Keratinocyte (primary cell): Measurements from ENCODE around the gene NDOR1. TPM values are rescaled to one million over a fixed set of nuclear protein-coding genes. Genes with fewer than 3 reads are reported as not detected.

Source experiments
- DNase-seq: peaks from one replicate; pipeline ENCODE4 v3.0.0-alpha.2; 2011; ENCODE audit warnings: low read depth, missing footprints, low spot score
- FAIRE-seq: peaks from 2 replicates; lab custom pipeline; 2011; peaks lifted over from hg19 to GRCh38; lab: Jason Lieb, UNC
- H2AFZ ChIP-seq: 2 replicates; pipeline ENCODE4 v1.6.0; 2012; ENCODE audit warnings: low read length, control low read depth, inconsistent platforms; ENCODE audit not compliant: control insufficient read depth
- H3K27ac ChIP-seq: 2 replicates; pipeline ENCODE4 v1.5.1; 2011; ENCODE audit warnings: low read length; ENCODE audit not compliant: control insufficient read depth, insufficient read depth
- H3K27me3 ChIP-seq: 3 replicates; pipeline ENCODE4 v1.6.0; 2011; ENCODE audit warnings: low read length; ENCODE audit not compliant: control insufficient read depth, insufficient read depth; ENCODE audit errors: extremely low read depth
- H3K36me3 ChIP-seq, 2 experiments: 2 replicates in 1 of 2; 3 replicates in 1 of 2; pipeline ENCODE4 v1.5.1; 2011; ENCODE audit warnings: low read length in 2 of 2, mild to moderate bottlenecking in 1 of 2; ENCODE audit not compliant: control insufficient read depth in 2 of 2, insufficient read depth in 2 of 2; ENCODE audit errors: extremely low read depth in 1 of 2
- H3K4me1 ChIP-seq: 3 replicates; pipeline ENCODE4 v1.5.1; 2011; ENCODE audit warnings: low read length; ENCODE audit not compliant: control insufficient read depth, insufficient read depth; ENCODE audit errors: extremely low read depth
- H3K4me2 ChIP-seq: 3 replicates; pipeline ENCODE4 v1.6.0; 2011; ENCODE audit warnings: low read depth, low read length; ENCODE audit not compliant: control insufficient read depth, insufficient read depth; ENCODE audit errors: extremely low read depth
- H3K4me3 ChIP-seq, 3 experiments: fragments of 200-600 bp in 1 of 3; sonication (generic) in 1 of 3; 2 replicates in 2 of 3; 3 replicates in 1 of 3; pipeline ENCODE4 v1.5.1; 2011 to 2016; ENCODE audit warnings: low read length in 3 of 3, mild to moderate bottlenecking in 3 of 3, control low read depth in 2 of 3, inconsistent platforms in 1 of 3, low read depth in 1 of 3, mixed read lengths in 1 of 3, mixed run types in 1 of 3, moderate library complexity in 1 of 3; ENCODE audit not compliant: control insufficient read depth in 2 of 3, insufficient read depth in 2 of 3; ENCODE audit errors: extremely low read depth in 1 of 3
- H3K79me2 ChIP-seq: 2 replicates; pipeline ENCODE4 v1.6.0; 2012; ENCODE audit warnings: low read length; ENCODE audit not compliant: control insufficient read depth, insufficient read depth
- H3K9ac ChIP-seq: 3 replicates; pipeline ENCODE4 v1.6.0; 2011; ENCODE audit warnings: low read length; ENCODE audit not compliant: control insufficient read depth, insufficient read depth; ENCODE audit errors: extremely low read depth
- H3K9me1 ChIP-seq: 3 replicates; pipeline ENCODE4 v1.6.0; 2011; ENCODE audit warnings: low read length; ENCODE audit not compliant: control insufficient read depth, insufficient read depth; ENCODE audit errors: extremely low read depth
- H3K9me3 ChIP-seq: 2 replicates; pipeline ENCODE4 v1.5.1; 2012; ENCODE audit warnings: low read depth, low read length; ENCODE audit not compliant: control insufficient read depth
- H4K20me1 ChIP-seq: 3 replicates; pipeline ENCODE4 v1.6.0; 2011; ENCODE audit warnings: low read length; ENCODE audit not compliant: control insufficient read depth, insufficient read depth; ENCODE audit errors: extremely low read depth
- CTCF ChIP-seq, 3 experiments: IDR thresholded peaks in 1 of 3; conservative IDR thresholded peaks in 1 of 3; optimal IDR thresholded peaks in 1 of 3; 2 replicates in 2 of 3; 3 replicates in 1 of 3; pipeline versions ENCODE3 to v1.5.1; 2011; ENCODE audit warnings: low read length in 3 of 3, mild to moderate bottlenecking in 3 of 3, moderate library complexity in 2 of 3, control low read depth in 1 of 3, inconsistent platforms in 1 of 3; ENCODE audit not compliant: insufficient read depth in 2 of 3; ENCODE audit errors: extremely low read depth in 1 of 3
- EZH2 ChIP-seq: IDR thresholded peaks from one replicate; pipeline ENCODE4 v1.6.1; 2012; ENCODE audit warnings: inconsistent platforms, mild to moderate bottlenecking, low read length, moderate library complexity
- dilution Hi-C: fragments of 300-500 bp; cut with MboI; formaldehyde crosslinking; loops from one replicate; pipeline ENCODE4 v1.7.0; 2020; ENCODE audit warnings: low sequenced_read_pairs; ENCODE audit not compliant: extremely low pct_ligation_motif_present
- polyA plus RNA-seq, 5 experiments: library from polyadenylated mRNA; depleted of rRNA in 3 of 5; stranded (reverse) in 3 of 5; stranded (forward) in 1 of 5; unstranded in 1 of 5; fragments of >200 nt; gene quantifications; 1 replicate in 1 of 5; 2 replicates in 3 of 5; 3 replicates in 1 of 5; pipeline versions ENCODE4 v1.2.1 to v1.2.3, GENCODE V29; 2011 to 2012; ENCODE audit warnings: missing spikeins in 2 of 5, low read depth in 1 of 5, low replicate concordance in 1 of 5

Gene NDOR1
- polyA plus RNA-seq, 1 donor (not counting 4 experiments of a cell fraction or from before 2014, with no cell fraction given): 3.9 TPM

- no peaks in the 10 kb centered on the region for H4K20me1 ChIP-seq
- peaks cover 8 to 22% of the 10 kb centered on the region in 2 experiments for H3K36me3 ChIP-seq
- H3K4me1 ChIP-seq: peaks cover 15% of the 10 kb centered on the region
- no peaks in the 10 kb centered on the region for H3K9me3 ChIP-seq
- H3K27ac ChIP-seq: peak within 1 kb of the TSS; percentile 58
- peaks cover 26% of the 10 kb centered on the region for H3K79me2 ChIP-seq
- H3K9ac ChIP-seq: peak within 1 kb of the TSS; percentile 83
- DNase-seq (no peak), FAIRE-seq (no peak)
- dilution Hi-C loops: no loop called here
- H3K9me1 ChIP-seq: no peaks in the 10 kb centered on the region
- peak within 1 kb of the TSS; percentile 93 for H3K4me2 ChIP-seq
- peak within 1 kb of the TSS; percentile 81 to 97 (median 84) for H3K4me3 ChIP-seq
- H3K27me3 ChIP-seq: no peaks in the 10 kb centered on the region
- peak in 1 of 3 experiments; percentile 10 for TF ChIP-seq CTCF (optimal IDR thresholded peaks at IDR 0.05 in 1 of 3, IDR thresholded peaks at IDR 0.05 in 1 of 3, conservative IDR thresholded peaks at IDR 0.05 in 1 of 3; ENCODE audit: extremely low read depth in 1 of 3, insufficient read depth in 2 of 3, low read length in 3 of 3)
- no peak for TF ChIP-seq EZH2
- H2AFZ ChIP-seq: peak within 1 kb of the TSS; percentile 95
These were observed 49.3 kb downstream of the NDOR1 start, which contains the start of gene NELFB for GRCh38 chr9:137254624-137255447. TSS of gene NELFB (plus strand) at chr9:137255327.

GRCh38 chr9:137255448-137256114, 50.1 kb downstream of the NDOR1 start:
- H4K20me1 ChIP-seq: no peaks in the 10 kb centered on the region
- TF ChIP-seq CTCF (optimal IDR thresholded peaks at IDR 0.05 in 1 of 3, IDR thresholded peaks at IDR 0.05 in 1 of 3, conservative IDR thresholded peaks at IDR 0.05 in 1 of 3; ENCODE audit: extremely low read depth in 1 of 3, insufficient read depth in 2 of 3, low read length in 3 of 3) (no peak), EZH2 (no peak)
- H3K9me3 ChIP-seq: no peaks in the 10 kb centered on the region
- dilution Hi-C loops: no loop called here
- peak overlapping the region; percentile 83 for H3K9ac ChIP-seq
- peaks cover 15% of the 10 kb centered on the region for H3K4me1 ChIP-seq
- peak overlapping the region; percentile 53 for H2AFZ ChIP-seq
- peaks cover 26% of the 10 kb centered on the region for H3K79me2 ChIP-seq
- DNase-seq (no peak), FAIRE-seq (no peak)
- H3K36me3 ChIP-seq: peaks cover 8 to 22% of the 10 kb centered on the region in 2 experiments
- H3K27me3 ChIP-seq: no peaks in the 10 kb centered on the region
- peak overlapping the region; percentile 70 to 97 (median 84) for H3K4me3 ChIP-seq
- H3K9me1 ChIP-seq: no peaks in the 10 kb centered on the region
- H3K27ac ChIP-seq: peak overlapping the region; percentile 58
- H3K4me2 ChIP-seq: peak overlapping the region; percentile 91
